RWPE1 (cell line): ENCODE measurements around the gene ANO2.

Experiments used
- CTCF ChIA-PET: fragments of 350-600 bp; sonication (Branson Sonifier 250); formaldehyde crosslinking; extraction: SDS; loops from one replicate; lab custom pipeline; 2021; lab: Yijun Ruan, JAX
- POLR2A ChIA-PET: fragments of 400-600 bp; formaldehyde crosslinking; extraction: SDS; loops from one replicate; lab custom pipeline; 2020; ENCODE audit warnings: antibody characterized with exemption; ENCODE audit not compliant: low non-redundant PET; lab: Yijun Ruan, JAX
- DNase-seq: peaks from one replicate; pipeline ENCODE4 v3.0.0; 2012; ENCODE audit warnings: low spot score
- H3K27ac ChIP-seq: fragments of 450-650 bp; 2 replicates; pipeline ENCODE4 v1.5.1; 2017
- TF ChIP-seq, protein P1 (sequence below): fragments of 450-650 bp; conservative IDR thresholded peaks from 2 replicates; pipeline ENCODE4 v1.5.1; 2017; ENCODE audit warnings: low read depth, mild to moderate bottlenecking

The ANO2 gene

GRCh38 chr12:5797661-5798060 is 147.4 kb downstream of the ANO2 start:
- no peak overlapping the region for H3K27ac ChIP-seq
- ChIA-PET CTCF (no interaction called here), POLR2A (no interaction called here)
- no peak for DNase-seq
- TF ChIP-seq, protein P1, sequence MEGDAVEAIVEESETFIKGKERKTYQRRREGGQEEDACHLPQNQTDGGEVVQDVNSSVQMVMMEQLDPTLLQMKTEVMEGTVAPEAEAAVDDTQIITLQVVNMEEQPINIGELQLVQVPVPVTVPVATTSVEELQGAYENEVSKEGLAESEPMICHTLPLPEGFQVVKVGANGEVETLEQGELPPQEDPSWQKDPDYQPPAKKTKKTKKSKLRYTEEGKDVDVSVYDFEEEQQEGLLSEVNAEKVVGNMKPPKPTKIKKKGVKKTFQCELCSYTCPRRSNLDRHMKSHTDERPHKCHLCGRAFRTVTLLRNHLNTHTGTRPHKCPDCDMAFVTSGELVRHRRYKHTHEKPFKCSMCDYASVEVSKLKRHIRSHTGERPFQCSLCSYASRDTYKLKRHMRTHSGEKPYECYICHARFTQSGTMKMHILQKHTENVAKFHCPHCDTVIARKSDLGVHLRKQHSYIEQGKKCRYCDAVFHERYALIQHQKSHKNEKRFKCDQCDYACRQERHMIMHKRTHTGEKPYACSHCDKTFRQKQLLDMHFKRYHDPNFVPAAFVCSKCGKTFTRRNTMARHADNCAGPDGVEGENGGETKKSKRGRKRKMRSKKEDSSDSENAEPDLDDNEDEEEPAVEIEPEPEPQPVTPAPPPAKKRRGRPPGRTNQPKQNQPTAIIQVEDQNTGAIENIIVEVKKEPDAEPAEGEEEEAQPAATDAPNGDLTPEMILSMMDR, result no peak

DNA sequence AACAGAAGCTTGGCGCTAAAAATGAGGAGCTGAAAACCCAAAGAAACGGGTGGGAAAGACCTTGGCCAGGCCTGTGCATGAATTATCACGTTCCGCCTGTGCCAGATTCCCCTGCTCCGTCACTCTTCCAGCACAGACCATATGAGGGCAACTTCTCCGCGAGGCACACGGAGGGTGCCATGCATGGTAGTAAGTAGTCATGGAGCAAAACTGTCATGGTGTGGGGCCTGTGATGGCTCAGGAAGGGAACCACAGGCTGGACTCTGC is 148.2 kb downstream of the ANO2 start:
- CTCF ChIA-PET, result interaction anchor here (0.5 kb wide), 1 partner anchor 45 kb away, joined by 3 read pairs; no protein-coding TSS in a partner anchor
- no peak overlapping the region for H3K27ac ChIP-seq
- no peak for DNase-seq
- POLR2A ChIA-PET, result no interaction called here
- TF ChIP-seq, protein P1, result no peak

DNA sequence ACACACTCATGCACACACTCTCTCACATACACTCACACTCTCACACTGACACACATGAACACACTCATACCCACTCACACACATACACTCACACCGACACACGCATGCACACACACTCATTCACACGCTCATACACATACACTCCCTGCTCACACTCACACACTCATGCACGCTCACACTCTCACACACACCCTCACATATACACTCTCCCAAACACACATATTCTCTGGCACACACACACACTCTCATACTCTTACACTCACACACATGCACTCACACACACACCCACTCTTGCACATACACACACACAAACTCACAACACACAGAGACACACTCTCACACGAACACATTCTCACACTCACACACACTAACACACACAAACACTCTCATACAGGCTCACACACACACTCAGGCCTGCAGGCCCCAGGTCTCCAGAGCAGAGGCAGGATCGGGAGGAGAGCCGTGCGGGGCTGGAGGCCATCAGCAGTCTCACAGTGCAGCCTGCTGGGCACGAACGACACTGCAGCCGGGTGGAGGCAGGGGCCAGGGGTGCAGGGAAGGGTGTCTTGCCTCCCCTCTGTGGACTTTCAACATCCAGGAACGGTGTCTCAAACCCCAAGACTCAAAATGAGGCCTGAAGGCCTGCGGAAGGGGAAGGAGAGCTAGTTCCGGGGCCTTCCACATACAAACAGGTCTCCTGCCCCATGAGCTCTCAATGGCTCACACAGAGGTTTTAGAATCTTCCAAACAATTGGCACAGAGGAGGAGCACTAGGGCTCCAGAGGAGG is 148.7 kb downstream of the ANO2 start:
- no peak for DNase-seq
- CTCF ChIA-PET, result interaction anchor here (0.5 kb wide), 1 partner anchor 45 kb away, joined by 3 read pairs; no protein-coding TSS in a partner anchor
- H3K27ac ChIP-seq, result no peak overlapping the region
- TF ChIP-seq, protein P1, result no peak
- POLR2A ChIA-PET, result no interaction called here

GRCh38 chr12:5794156-5794555 is 150.9 kb downstream of the ANO2 start:
- TF ChIP-seq, protein P1, result no peak
- CTCF ChIA-PET, result no interaction called here
- H3K27ac ChIP-seq, result no peak overlapping the region
- POLR2A ChIA-PET, result no interaction called here
- DNase-seq, result no peak

DNA sequence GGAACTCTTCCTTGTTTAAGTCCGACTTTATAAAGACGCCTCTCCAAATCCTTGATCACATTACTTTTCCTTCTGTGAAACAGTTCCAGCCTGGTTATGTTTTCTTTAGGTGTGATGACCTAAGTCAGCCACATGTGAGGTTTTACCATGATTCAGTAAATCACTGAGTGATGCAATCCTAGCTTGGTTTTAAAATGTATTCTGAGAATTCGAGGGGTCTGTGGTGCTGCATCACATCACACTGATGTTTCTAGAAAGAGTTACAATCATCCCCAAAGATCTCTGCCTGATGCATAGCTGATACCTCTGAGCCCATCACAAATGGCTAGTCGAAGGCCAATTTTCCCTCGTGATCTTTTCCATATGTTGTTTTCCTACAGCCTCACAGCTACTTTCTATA is 152.7 kb downstream of the ANO2 start:
- no peak overlapping the region for H3K27ac ChIP-seq
- TF ChIP-seq, protein P1, result no peak
- no peak for DNase-seq
- ChIA-PET CTCF (interaction anchor here (0.6 kb wide), 1 partner anchor 21 kb away, joined by 3 read pairs; no protein-coding TSS in a partner anchor), POLR2A (no interaction called here)

DNA sequence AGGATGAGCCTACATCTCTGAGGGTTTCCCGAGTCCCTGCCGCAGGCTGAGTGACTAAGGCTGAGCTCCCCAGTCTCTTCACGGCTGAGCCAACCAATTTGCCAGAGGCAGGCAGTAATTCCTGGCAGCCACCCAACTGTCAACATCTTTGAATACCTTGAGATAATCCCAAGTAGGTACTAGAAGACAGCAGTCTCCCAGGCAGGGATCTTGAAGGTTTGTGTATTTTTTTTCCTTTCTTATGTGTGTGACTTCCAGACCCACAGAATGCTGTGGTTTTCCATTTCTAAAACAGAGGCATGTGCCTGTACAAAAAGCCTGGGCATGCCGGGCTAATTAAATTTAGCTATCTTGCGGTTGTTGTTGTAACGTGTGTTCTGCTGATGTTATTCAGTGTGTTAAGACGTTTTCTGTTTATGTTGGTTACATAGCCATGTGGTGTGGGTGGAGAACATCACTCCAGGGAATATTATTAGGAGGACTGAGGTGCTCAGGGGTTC is 155.5 kb downstream of the ANO2 start:
- H3K27ac ChIP-seq, result no peak overlapping the region
- ChIA-PET POLR2A (no interaction called here), CTCF (interaction anchor here (0.7 kb wide), 1 partner anchor 420 kb away, joined by 3 read pairs; no protein-coding TSS in a partner anchor)
- peak; percentile 7 for DNase-seq
- TF ChIP-seq, protein P1, result no peak
